Measurements from ENCODE around the gene TOX3. TPM values are rescaled to one million over a fixed set of nuclear protein-coding genes. Genes with fewer than 3 reads are reported as not detected.
A peak's percentile ranks its signal among the peaks of the same experiment; 100 is the strongest.

Gene TOX3
- total and polyA plus RNA-seq, 2 of the 13 experiments (the other 11 are each of a cell fraction or from before 2014, with no cell fraction given): 14.5 to 98.6 TPM

DNA sequence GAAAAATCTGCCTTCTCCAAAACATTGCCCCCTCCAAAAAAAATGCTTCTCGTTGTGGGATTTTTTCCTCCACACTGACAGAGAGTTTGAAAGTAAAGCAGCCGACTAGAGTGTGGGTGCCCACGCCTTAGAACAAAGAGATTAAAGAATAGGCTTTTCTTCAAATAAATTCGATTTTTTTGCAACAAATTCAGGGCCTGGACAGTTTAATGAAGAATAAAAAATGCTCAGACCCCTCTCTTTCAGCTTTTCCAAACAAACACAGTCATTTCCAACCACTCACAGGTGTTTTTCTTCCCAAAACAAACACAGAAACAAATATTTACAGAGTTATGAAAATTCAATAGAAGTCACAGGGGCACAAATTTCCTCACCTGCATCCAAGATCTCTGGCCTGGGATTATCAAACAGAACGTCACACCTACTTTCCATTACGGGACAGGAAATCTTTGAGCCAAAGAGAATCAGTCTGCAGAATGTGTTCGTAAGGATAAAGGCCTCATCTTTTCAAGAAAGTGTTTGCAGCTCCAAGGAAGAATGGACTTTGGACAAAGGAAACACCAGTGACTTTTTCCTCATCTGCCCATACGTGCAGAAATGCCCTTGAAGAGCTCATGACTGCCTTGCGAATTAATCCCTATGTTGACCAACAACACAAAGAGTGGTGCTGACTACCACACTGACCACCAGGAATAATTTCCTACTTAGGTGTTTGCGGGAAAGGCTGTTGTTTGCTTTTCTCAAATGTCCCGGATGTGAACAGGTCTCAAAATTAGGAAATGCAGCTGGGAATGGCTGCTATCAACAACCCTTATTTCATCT, 31.3 kb upstream of the TOX3 start (continued):
- TF ChIP-seq SOX6 (IDR thresholded peaks at IDR 0.05) (no peak), SOX6 (CRISPR knock-in tag; IDR thresholded peaks at IDR 0.05) (peak; percentile 94), TAF1 (CRISPR knock-in tag; IDR thresholded peaks at IDR 0.05) (no peak), ATF7 (IDR thresholded peaks at IDR 0.05) (no peak), ATF7 (CRISPR knock-in tag; IDR thresholded peaks at IDR 0.05) (no peak; the same call in 1 of the 2 replicates), HNRNPK (IDR thresholded peaks at IDR 0.05; ENCODE audit: low read depth, low read length, poor library complexity, severe bottlenecking) (no peak), DR1 (CRISPR knock-in tag; IDR thresholded peaks at IDR 0.05) (no peak), HNF4A (CRISPR knock-in tag; IDR thresholded peaks at IDR 0.05) (peak; percentile 81), NFE2L2 (IDR thresholded peaks at IDR 0.05; ENCODE audit: low read length) (no peak), SMC3 (IDR thresholded peaks at IDR 0.05; ENCODE audit: low read length) (no peak), ZNF773 (CRISPR knock-in tag; IDR thresholded peaks at IDR 0.05; ENCODE audit: borderline replicate concordance) (no peak), JUNB (CRISPR knock-in tag; IDR thresholded peaks at IDR 0.05; ENCODE audit: borderline replicate concordance) (no peak), ZC3H4 (CRISPR knock-in tag; IDR thresholded peaks at IDR 0.05; ENCODE audit: borderline replicate concordance) (no peak), JARID2 (CRISPR knock-in tag; IDR thresholded peaks at IDR 0.05; ENCODE audit: insufficient replicate concordance) (no peak), ZNF20 (CRISPR knock-in tag; IDR thresholded peaks at IDR 0.05) (no peak), ZNF451 (CRISPR knock-in tag; IDR thresholded peaks at IDR 0.05) (no peak), HOXA3 (CRISPR knock-in tag; IDR thresholded peaks at IDR 0.05) (peak; percentile 68), MED13 (CRISPR knock-in tag; IDR thresholded peaks at IDR 0.05) (no peak), SMAD9 (CRISPR knock-in tag; IDR thresholded peaks at IDR 0.05) (no peak), SYNCRIP (IDR thresholded peaks at IDR 0.05; ENCODE audit: insufficient read depth, low read depth, low read length) (no peak), ZNF501 (CRISPR knock-in tag; IDR thresholded peaks at IDR 0.05) (peak; percentile 67; the same call in 1 of the 2 replicates), NRL (CRISPR knock-in tag; IDR thresholded peaks at IDR 0.05; ENCODE audit: borderline replicate concordance) (no peak)
- TF ChIP-seq, protein P1, sequence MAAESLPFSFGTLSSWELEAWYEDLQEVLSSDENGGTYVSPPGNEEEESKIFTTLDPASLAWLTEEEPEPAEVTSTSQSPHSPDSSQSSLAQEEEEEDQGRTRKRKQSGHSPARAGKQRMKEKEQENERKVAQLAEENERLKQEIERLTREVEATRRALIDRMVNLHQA (CRISPR knock-in tag; IDR thresholded peaks at IDR 0.05): no peak
- TF ChIP-seq, protein P2, sequence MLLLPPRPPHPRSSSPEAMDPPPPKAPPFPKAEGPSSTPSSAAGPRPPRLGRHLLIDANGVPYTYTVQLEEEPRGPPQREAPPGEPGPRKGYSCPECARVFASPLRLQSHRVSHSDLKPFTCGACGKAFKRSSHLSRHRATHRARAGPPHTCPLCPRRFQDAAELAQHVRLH (CRISPR knock-in tag; IDR thresholded peaks at IDR 0.05; ENCODE audit: borderline replicate concordance, low read depth): peak; percentile 30; the same call in 1 of the 2 replicates
- TF ChIP-seq, protein P3, sequence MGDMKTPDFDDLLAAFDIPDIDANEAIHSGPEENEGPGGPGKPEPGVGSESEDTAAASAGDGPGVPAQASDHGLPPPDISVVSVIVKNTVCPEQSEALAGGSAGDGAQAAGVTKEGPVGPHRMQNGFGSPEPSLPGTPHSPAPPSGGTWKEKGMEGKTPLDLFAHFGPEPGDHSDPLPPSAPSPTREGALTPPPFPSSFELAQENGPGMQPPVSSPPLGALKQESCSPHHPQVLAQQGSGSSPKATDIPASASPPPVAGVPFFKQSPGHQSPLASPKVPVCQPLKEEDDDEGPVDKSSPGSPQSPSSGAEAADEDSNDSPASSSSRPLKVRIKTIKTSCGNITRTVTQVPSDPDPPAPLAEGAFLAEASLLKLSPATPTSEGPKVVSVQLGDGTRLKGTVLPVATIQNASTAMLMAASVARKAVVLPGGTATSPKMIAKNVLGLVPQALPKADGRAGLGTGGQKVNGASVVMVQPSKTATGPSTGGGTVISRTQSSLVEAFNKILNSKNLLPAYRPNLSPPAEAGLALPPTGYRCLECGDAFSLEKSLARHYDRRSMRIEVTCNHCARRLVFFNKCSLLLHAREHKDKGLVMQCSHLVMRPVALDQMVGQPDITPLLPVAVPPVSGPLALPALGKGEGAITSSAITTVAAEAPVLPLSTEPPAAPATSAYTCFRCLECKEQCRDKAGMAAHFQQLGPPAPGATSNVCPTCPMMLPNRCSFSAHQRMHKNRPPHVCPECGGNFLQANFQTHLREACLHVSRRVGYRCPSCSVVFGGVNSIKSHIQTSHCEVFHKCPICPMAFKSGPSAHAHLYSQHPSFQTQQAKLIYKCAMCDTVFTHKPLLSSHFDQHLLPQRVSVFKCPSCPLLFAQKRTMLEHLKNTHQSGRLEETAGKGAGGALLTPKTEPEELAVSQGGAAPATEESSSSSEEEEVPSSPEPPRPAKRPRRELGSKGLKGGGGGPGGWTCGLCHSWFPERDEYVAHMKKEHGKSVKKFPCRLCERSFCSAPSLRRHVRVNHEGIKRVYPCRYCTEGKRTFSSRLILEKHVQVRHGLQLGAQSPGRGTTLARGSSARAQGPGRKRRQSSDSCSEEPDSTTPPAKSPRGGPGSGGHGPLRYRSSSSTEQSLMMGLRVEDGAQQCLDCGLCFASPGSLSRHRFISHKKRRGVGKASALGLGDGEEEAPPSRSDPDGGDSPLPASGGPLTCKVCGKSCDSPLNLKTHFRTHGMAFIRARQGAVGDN (CRISPR knock-in tag; IDR thresholded peaks at IDR 0.05): no peak
- TF ChIP-seq, protein P4, sequence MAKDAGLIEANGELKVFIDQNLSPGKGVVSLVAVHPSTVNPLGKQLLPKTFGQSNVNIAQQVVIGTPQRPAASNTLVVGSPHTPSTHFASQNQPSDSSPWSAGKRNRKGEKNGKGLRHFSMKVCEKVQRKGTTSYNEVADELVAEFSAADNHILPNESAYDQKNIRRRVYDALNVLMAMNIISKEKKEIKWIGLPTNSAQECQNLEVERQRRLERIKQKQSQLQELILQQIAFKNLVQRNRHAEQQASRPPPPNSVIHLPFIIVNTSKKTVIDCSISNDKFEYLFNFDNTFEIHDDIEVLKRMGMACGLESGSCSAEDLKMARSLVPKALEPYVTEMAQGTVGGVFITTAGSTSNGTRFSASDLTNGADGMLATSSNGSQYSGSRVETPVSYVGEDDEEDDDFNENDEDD (CRISPR knock-in tag; IDR thresholded peaks at IDR 0.05; ENCODE audit: borderline replicate concordance): no peak
